GM23338 (cell line): ENCODE measurements around the gene APH1B. TPM values are rescaled to one million over a fixed set of nuclear protein-coding genes. Genes with fewer than 3 reads are reported as not detected.

Experiments
- ATAC-seq: fragments of 200-7000 bp; cut with Tn5 transposase; 3 replicates; pipeline ENCODE4 v1.9.1; 2020
- DNase-seq: peaks from one replicate; pipeline ENCODE4 v3.0.0-alpha.2; 2015; ENCODE audit warnings: low spot score
- H2AFZ ChIP-seq: fragments of 200-600 bp; sonication (generic); 2 replicates; pipeline ENCODE4 v1.8.0; 2016; ENCODE audit warnings: antibody characterized with exemption, mild to moderate bottlenecking, moderate library complexity
- H3F3A ChIP-seq: fragments of 200-600 bp; sonication (generic); replicated peaks from 2 replicates; pipeline ENCODE4 v1.8.0; 2017; ENCODE audit warnings: antibody characterized with exemption, mixed run types, low read depth
- H3K27ac ChIP-seq: fragments of 200-600 bp; sonication (generic); 2 replicates; pipeline ENCODE4 v1.6.1; 2016; ENCODE audit warnings: low read depth
- H3K27me3 ChIP-seq: fragments of 200-600 bp; sonication (generic); 2 replicates; pipeline ENCODE4 v1.8.0; 2016; ENCODE audit warnings: mild to moderate bottlenecking, mixed run types, moderate library complexity; ENCODE audit not compliant: insufficient read depth
- H3K36me3 ChIP-seq: fragments of 200-600 bp; sonication (generic); 2 replicates; pipeline ENCODE4 v1.8.0; 2016; ENCODE audit warnings: mild to moderate bottlenecking; ENCODE audit not compliant: insufficient read depth
- H3K4me1 ChIP-seq: fragments of 200-600 bp; sonication (generic); 2 replicates; pipeline ENCODE4 v1.8.0; 2016; ENCODE audit warnings: mild to moderate bottlenecking, moderate library complexity; ENCODE audit not compliant: insufficient read depth
- H3K4me2 ChIP-seq: fragments of 200-600 bp; sonication (generic); 2 replicates; pipeline ENCODE4 v1.7.1; 2017; ENCODE audit warnings: mixed run types
- H3K4me3 ChIP-seq: fragments of 200-600 bp; sonication (generic); 2 replicates; pipeline ENCODE4 v1.6.1; 2016; ENCODE audit warnings: mixed run types
- H3K79me2 ChIP-seq: fragments of 200-600 bp; sonication (generic); replicated peaks from 2 replicates; pipeline ENCODE4 v1.8.0; 2017; ENCODE audit warnings: mild to moderate bottlenecking; ENCODE audit not compliant: insufficient read depth
- H3K9me2 ChIP-seq: fragments of 200-600 bp; sonication (generic); 2 replicates; pipeline ENCODE4 v1.8.0; 2017; ENCODE audit not compliant: insufficient read depth
- H4K20me1 ChIP-seq: fragments of 200-600 bp; sonication (generic); replicated peaks from 2 replicates; pipeline ENCODE4 v1.8.0; 2017; ENCODE audit warnings: mild to moderate bottlenecking; ENCODE audit not compliant: insufficient read depth
- H3K27ac Mint-ChIP-seq: 2 replicates; pipeline ENCODE4 v1.8.0; 2020; ENCODE audit warnings: inconsistent platforms, mild to moderate bottlenecking, moderate library complexity, mixed read lengths
- H3K27me3 Mint-ChIP-seq: 3 replicates; pipeline ENCODE4 v1.8.0; 2022; ENCODE audit warnings: low read depth, mild to moderate bottlenecking, moderate library complexity, mixed read lengths, inconsistent platforms; ENCODE audit not compliant: insufficient read depth, poor library complexity
- H3K36me3 Mint-ChIP-seq: 3 replicates; pipeline ENCODE4 v1.8.0; 2021; ENCODE audit warnings: low read depth, mild to moderate bottlenecking, inconsistent platforms, moderate library complexity, mixed read lengths
- H3K4me1 Mint-ChIP-seq: 3 replicates; pipeline ENCODE4 v1.8.0; 2020; ENCODE audit warnings: mild to moderate bottlenecking, inconsistent platforms, mixed read lengths
- H3K4me3 Mint-ChIP-seq: 3 replicates; pipeline ENCODE4 v1.8.0; 2021; ENCODE audit warnings: moderate library complexity, mild to moderate bottlenecking, inconsistent platforms, mixed read lengths
- H3K9me3 Mint-ChIP-seq: 3 replicates; pipeline ENCODE4 v1.8.0; 2020; ENCODE audit warnings: moderate library complexity, mild to moderate bottlenecking, inconsistent platforms, mixed read lengths
- CREB1 ChIP-seq: fragments of 250-450 bp; sonication (Bioruptor Pico); IDR thresholded peaks from 2 replicates; pipeline ENCODE4 v1.5.0; 2020; ENCODE audit warnings: low read depth, mild to moderate bottlenecking, moderate library complexity
- CTCF ChIP-seq, 2 experiments: fragments of 200-600 bp in 1 of 2; sonication (generic) in 1 of 2; conservative IDR thresholded peaks; 2 replicates each; pipeline versions ENCODE4 v1.5.1 to v1.6.1; 2016 to 2017; ENCODE audit warnings: antibody characterized with exemption in 2 of 2, low read depth in 2 of 2, mild to moderate bottlenecking in 2 of 2, moderate library complexity in 1 of 2
- ETS1 ChIP-seq: IDR thresholded peaks from 2 replicates; pipeline ENCODE4 v1.6.1; 2016; ENCODE audit warnings: antibody characterized with exemption
- EZH2 ChIP-seq: fragments of 200-600 bp; sonication (generic); IDR thresholded peaks from one replicate; pipeline ENCODE4 v1.8.0; 2017; ENCODE audit warnings: antibody characterized with exemption, mild to moderate bottlenecking, low read depth; ENCODE audit not compliant: unreplicated experiment
- EZH2phosphoT487 ChIP-seq: fragments of 200-600 bp; sonication (generic); IDR thresholded peaks from one replicate; pipeline ENCODE4 v1.8.1; 2018; ENCODE audit warnings: antibody characterized with exemption; ENCODE audit not compliant: unreplicated experiment
- JUNB ChIP-seq: IDR thresholded peaks from one replicate; pipeline ENCODE4 v1.6.1; 2016; ENCODE audit warnings: antibody characterized with exemption; ENCODE audit not compliant: unreplicated experiment
- NANOG ChIP-seq: IDR thresholded peaks from 2 replicates; pipeline ENCODE4 v1.6.1; 2016; ENCODE audit warnings: antibody characterized with exemption, borderline replicate concordance
- POLR2AphosphoS5 ChIP-seq: IDR thresholded peaks from 2 replicates; pipeline ENCODE4 v1.6.1; 2016; ENCODE audit warnings: antibody characterized with exemption, low read depth
- REST ChIP-seq: IDR thresholded peaks from one replicate; pipeline ENCODE4 v1.6.1; 2018; ENCODE audit warnings: antibody characterized with exemption; ENCODE audit not compliant: unreplicated experiment
- STAT1 ChIP-seq: IDR thresholded peaks from one replicate; pipeline ENCODE4 v1.6.1; 2016; ENCODE audit warnings: antibody characterized with exemption; ENCODE audit not compliant: unreplicated experiment
- ZNF114 ChIP-seq: fragments of 250-450 bp; sonication (Bioruptor Pico); IDR thresholded peaks from 2 replicates; pipeline ENCODE4 v1.5.0; 2020; ENCODE audit warnings: mild to moderate bottlenecking, moderate library complexity
- ZNF331 ChIP-seq: fragments of 250-450 bp; sonication (Bioruptor Pico); IDR thresholded peaks from 2 replicates; pipeline ENCODE4 v1.5.0; 2020; ENCODE audit warnings: low read depth, mild to moderate bottlenecking, moderate library complexity
- ZNF462 ChIP-seq: fragments of 250-450 bp; sonication (Bioruptor Pico); IDR thresholded peaks from 2 replicates; pipeline ENCODE4 v1.5.0; 2020; ENCODE audit warnings: mild to moderate bottlenecking, moderate library complexity
- polyA plus RNA-seq: library from polyadenylated mRNA; unstranded; fragments of >200 nt; fragmentation: Nextera tagmentation; extraction: Ambion mirVana; gene quantifications from 2 replicates; pipeline ENCODE4 v1.2.1, GENCODE V29; 2016
- total RNA-seq: library from RNA; depleted of rRNA; stranded (reverse); fragments of >200 nt; shearing (Covaris generic); gene quantifications from 2 replicates; pipeline ENCODE4 v1.2.3, GENCODE V29; 2014

The APH1B gene
- total and polyA plus RNA-seq, 2 experiments from 2014 or later = 14.3 to 24.4 TPM

GRCh38 chr15:63347074-63347857, 69.9 kb downstream of the APH1B start:
- no peak overlapping the region for H2AFZ ChIP-seq
- Mint-ChIP-seq H3K9me3 (no peaks in the 10 kb centered on the region), H3K27me3 (no peaks in the 10 kb centered on the region), H3K36me3 (no peaks in the 10 kb centered on the region), H3K27ac (no peak overlapping the region), H3K4me1 (peaks cover 15% of the 10 kb centered on the region), H3K4me3 (no peak overlapping the region)
- no peak for TF ChIP-seq ZNF331 (CRISPR knock-in tag)
- no peak for TF ChIP-seq ZNF114 (CRISPR knock-in tag)
- TF ChIP-seq ETS1 = no peak
- no peak for TF ChIP-seq EZH2
- no peak for TF ChIP-seq EZH2phosphoT487
- TF ChIP-seq CTCF (conservative IDR thresholded peaks at IDR 0.05; ENCODE audit: low read depth in 2 of 2) = no peak
- TF ChIP-seq STAT1 = no peak
- no peak for TF ChIP-seq ZNF462 (CRISPR knock-in tag)
- TF ChIP-seq REST = no peak
- TF ChIP-seq POLR2AphosphoS5 = no peak
- no peak for TF ChIP-seq JUNB
- TF ChIP-seq NANOG = no peak
- no peak for TF ChIP-seq CREB1 (CRISPR knock-in tag)
- H3K4me1 ChIP-seq = no peaks in the 10 kb centered on the region; the same call in 1 of the 2 replicates
- no peak overlapping the region for H3K4me3 ChIP-seq
- no peak overlapping the region for H3K27ac ChIP-seq
- no peaks in the 10 kb centered on the region for H4K20me1 ChIP-seq
- DNase-seq (no peak), ATAC-seq (no peak)
- H3F3A ChIP-seq = no peaks in the 10 kb centered on the region
- no peaks in the 10 kb centered on the region for H3K79me2 ChIP-seq
- H3K9me2 ChIP-seq = no peaks in the 10 kb centered on the region
- no peaks in the 10 kb centered on the region for H3K27me3 ChIP-seq
- no peaks in the 10 kb centered on the region for H3K36me3 ChIP-seq
- H3K4me2 ChIP-seq = no peak overlapping the region
